ENCODE measurements around the gene CSAG1.
"Not testable (repeated sequence)": the region's sequence is repeated elsewhere in the genome, so short reads cannot be mapped to it uniquely, and the experiment has no call there.

The CSAG1 gene

DNA sequence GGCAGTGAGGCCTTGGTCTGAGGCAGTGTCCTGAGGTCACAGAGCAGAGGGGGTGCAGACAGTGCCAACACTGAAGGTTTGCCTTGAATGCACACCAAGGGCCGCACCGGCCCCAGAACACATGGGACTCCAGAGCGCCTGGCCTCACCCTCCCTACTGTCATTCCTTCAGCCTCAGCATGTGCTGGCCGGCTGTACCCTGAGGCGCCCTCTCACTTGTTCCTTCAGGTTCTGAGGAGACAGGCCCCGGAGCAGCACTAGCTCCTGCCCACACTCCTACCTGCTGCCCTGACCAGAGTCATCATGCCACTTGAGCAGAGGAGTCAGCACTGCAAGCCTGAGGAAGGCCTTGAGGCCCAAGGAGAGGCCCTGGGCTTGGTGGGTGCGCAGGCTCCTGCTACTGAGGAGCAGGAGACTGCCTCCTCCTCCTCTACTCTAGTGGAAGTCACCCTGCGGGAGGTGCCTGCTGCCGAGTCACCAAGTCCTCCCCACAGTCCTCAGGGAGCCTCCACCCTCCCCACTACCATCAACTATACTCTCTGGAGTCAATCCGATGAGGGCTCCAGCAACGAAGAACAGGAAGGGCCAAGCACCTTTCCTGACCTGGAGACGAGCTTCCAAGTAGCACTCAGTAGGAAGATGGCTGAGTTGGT is 2.5 kb upstream of the CSAG1 start:
- WGBS (ENCODE audit: insufficient coverage, insufficient read length): no CpG with 5 or more reads among the region's 12 CpGs
- no peaks in the 10 kb centered on the region for H3K9me3 ChIP-seq (ENCODE audit: control insufficient read depth, insufficient read depth, low read length)

GRCh38 chrX:152735101-152735500 is 1.6 kb upstream of the CSAG1 start:
- Histone ChIP-seq H3K4me3 (ENCODE audit: low read length) (no peak overlapping the region), H3K27me3 (ENCODE audit: control insufficient read depth, insufficient read depth, low read length) (no peaks in the 10 kb centered on the region)
- no CpG with 5 or more reads among the region's 2 CpGs for WGBS (ENCODE audit: insufficient coverage, insufficient read length)

More for the DNA sequence above, 2.5 kb upstream of the CSAG1 start:
- Histone ChIP-seq H3K27me3 (ENCODE audit: control insufficient read depth, insufficient read depth, low read length) (no peaks in the 10 kb centered on the region), H3K4me3 (ENCODE audit: low read length) (no peak overlapping the region), H3K27ac (ENCODE audit: low read length) (no peak overlapping the region), H3K36me3 (ENCODE audit: control insufficient read depth, insufficient read depth, low read length) (no peaks in the 10 kb centered on the region), H3K4me1 (ENCODE audit: control insufficient read depth, insufficient read depth, low read length) (no peaks in the 10 kb centered on the region)
- DNase-seq (ENCODE audit: low read depth, low spot score): no peak

GRCh38 chrX:152734143-152734858 is 780 bp upstream of the CSAG1 start:
- no CpG with 5 or more reads among the region's 22 CpGs for WGBS (ENCODE audit: insufficient coverage, insufficient read length)
- DNase-seq (ENCODE audit: low read depth, low spot score); H3K4me1 ChIP-seq (ENCODE audit: control insufficient read depth, insufficient read depth, low read length); H3K36me3 ChIP-seq (ENCODE audit: control insufficient read depth, insufficient read depth, low read length); H3K9me3 ChIP-seq (ENCODE audit: control insufficient read depth, insufficient read depth, low read length); H3K27ac ChIP-seq (ENCODE audit: low read length); H3K27me3 ChIP-seq (ENCODE audit: control insufficient read depth, insufficient read depth, low read length); H3K4me3 ChIP-seq (ENCODE audit: low read length): not testable (repeated sequence)

More at GRCh38 chrX:152735101-152735500, 1.6 kb upstream of the CSAG1 start:
- Histone ChIP-seq H3K9me3 (ENCODE audit: control insufficient read depth, insufficient read depth, low read length) (no peaks in the 10 kb centered on the region), H3K4me1 (ENCODE audit: control insufficient read depth, insufficient read depth, low read length) (no peaks in the 10 kb centered on the region), H3K36me3 (ENCODE audit: control insufficient read depth, insufficient read depth, low read length) (no peaks in the 10 kb centered on the region), H3K27ac (ENCODE audit: low read length) (no peak overlapping the region)
- no peak for DNase-seq (ENCODE audit: low read depth, low spot score)

- H3K4me3 ChIP-seq (ENCODE audit: low read length): no peak overlapping the region
- WGBS (ENCODE audit: insufficient coverage, insufficient read length): no CpG with 5 or more reads among the region's 7 CpGs
- H3K27ac ChIP-seq (ENCODE audit: low read length): no peak overlapping the region
- H3K36me3 ChIP-seq (ENCODE audit: control insufficient read depth, insufficient read depth, low read length): no peaks in the 10 kb centered on the region
- DNase-seq (ENCODE audit: low read depth, low spot score): no peak
- H3K9me3 ChIP-seq (ENCODE audit: control insufficient read depth, insufficient read depth, low read length): no peaks in the 10 kb centered on the region
- H3K4me1 ChIP-seq (ENCODE audit: control insufficient read depth, insufficient read depth, low read length): no peaks in the 10 kb centered on the region
- H3K27me3 ChIP-seq (ENCODE audit: control insufficient read depth, insufficient read depth, low read length): no peaks in the 10 kb centered on the region
Measured at GRCh38 chrX:152725409-152725808, 8.1 kb downstream of the CSAG1 start.

DNA sequence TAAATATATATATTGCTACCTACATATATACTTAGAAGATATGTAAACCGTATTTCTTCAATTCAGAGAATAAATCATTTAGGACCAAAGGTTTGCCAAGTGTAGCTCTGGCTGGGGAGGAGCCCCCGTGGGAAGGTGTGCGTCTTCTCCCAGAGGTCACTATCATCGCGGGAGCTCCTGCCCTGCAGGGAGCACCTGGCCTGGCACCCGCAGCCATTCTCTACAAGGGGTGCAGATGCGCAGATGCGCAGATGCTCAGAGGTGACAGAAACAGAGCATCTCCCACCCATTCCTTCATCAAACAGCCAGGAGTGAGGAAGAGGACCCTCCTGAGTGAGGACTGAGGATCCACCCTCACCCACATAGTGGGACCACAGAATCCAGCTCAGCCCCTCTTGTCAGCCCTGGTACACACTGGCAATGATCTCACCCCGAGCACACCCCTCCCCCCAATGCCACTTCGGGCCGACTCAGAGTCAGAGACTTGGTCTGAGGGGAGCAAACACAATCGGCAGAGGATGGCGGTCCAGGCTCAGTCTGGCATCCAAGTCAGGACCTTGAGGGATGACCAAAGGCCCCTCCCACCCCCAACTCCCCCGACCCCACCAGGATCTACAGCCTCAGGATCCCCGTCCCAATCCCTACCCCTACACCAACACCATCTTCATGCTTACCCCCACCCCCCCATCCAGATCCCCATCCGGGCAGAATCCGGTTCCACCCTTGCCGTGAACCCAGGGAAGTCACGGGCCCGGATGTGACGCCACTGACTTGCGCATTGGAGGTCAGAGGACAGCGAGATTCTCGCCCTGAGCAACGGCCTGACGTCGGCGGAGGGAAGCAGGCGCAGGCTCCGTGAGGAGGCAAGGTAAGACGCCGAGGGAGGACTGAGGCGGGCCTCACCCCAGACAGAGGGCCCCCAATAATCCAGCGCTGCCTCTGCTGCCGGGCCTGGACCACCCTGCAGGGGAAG is 19.4 kb downstream of the CSAG1 start, which contains the start of gene MAGEA2B:
TSS of gene MAGEA2B (plus strand) at position 814 of the 973 bp plus-strand sequence. CDS start 2,479 bp downstream, outside the sequence.
- not testable (repeated sequence) for H3K4me1 ChIP-seq (ENCODE audit: control insufficient read depth, insufficient read depth, low read length); H3K27me3 ChIP-seq (ENCODE audit: control insufficient read depth, insufficient read depth, low read length); H3K4me3 ChIP-seq (ENCODE audit: low read length); H3K9me3 ChIP-seq (ENCODE audit: control insufficient read depth, insufficient read depth, low read length); DNase-seq (ENCODE audit: low read depth, low spot score); H3K36me3 ChIP-seq (ENCODE audit: control insufficient read depth, insufficient read depth, low read length); H3K27ac ChIP-seq (ENCODE audit: low read length)
- WGBS (ENCODE audit: insufficient coverage, insufficient read length): no CpG with 5 or more reads among the region's 35 CpGs

DNA sequence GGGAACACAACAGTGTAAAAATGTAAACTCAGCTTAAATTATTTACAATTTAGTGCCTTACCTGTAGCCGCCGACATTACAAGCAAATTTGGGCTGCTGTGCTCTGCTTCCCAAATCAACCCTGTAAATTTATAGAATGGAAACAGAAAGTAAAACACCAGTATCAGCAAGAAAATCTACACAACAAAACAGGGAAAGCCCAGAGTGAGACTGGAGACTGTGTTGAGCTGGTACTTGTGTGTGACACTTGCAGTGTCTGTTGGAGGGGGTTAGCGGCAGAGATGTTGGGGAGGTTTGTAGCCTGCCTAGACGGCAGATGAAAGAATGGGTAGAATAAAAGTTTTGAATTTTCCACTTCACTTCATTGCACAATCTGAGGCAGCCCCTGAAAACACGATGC is 20.3 kb downstream of the CSAG1 start:
- not testable (repeated sequence) for DNase-seq (ENCODE audit: low read depth, low spot score); H3K9me3 ChIP-seq (ENCODE audit: control insufficient read depth, insufficient read depth, low read length); H3K27me3 ChIP-seq (ENCODE audit: control insufficient read depth, insufficient read depth, low read length); H3K4me3 ChIP-seq (ENCODE audit: low read length); H3K36me3 ChIP-seq (ENCODE audit: control insufficient read depth, insufficient read depth, low read length); H3K4me1 ChIP-seq (ENCODE audit: control insufficient read depth, insufficient read depth, low read length); H3K27ac ChIP-seq (ENCODE audit: low read length)
- WGBS (ENCODE audit: insufficient coverage, insufficient read length): no CpG with 5 or more reads among the region's 5 CpGs

- WGBS (ENCODE audit: insufficient coverage, insufficient read length): no CpG with 5 or more reads among the region's 2 CpGs
Measured at GRCh38 chrX:152709173-152709572, 24.3 kb downstream of the CSAG1 start, which contains the start of gene CSAG2. CSAG2 (minus strand) TSS chrX:152709273; CDS start chrX:152709112, 161 bp downstream.

GRCh38 chrX:152706500-152706899 is 27.0 kb downstream of the CSAG1 start:
- no CpG with 5 or more reads among the region's 7 CpGs for WGBS (ENCODE audit: insufficient coverage, insufficient read length)
- H3K27me3 ChIP-seq (ENCODE audit: control insufficient read depth, insufficient read depth, low read length); H3K4me1 ChIP-seq (ENCODE audit: control insufficient read depth, insufficient read depth, low read length); DNase-seq (ENCODE audit: low read depth, low spot score); H3K4me3 ChIP-seq (ENCODE audit: low read length); H3K36me3 ChIP-seq (ENCODE audit: control insufficient read depth, insufficient read depth, low read length); H3K9me3 ChIP-seq (ENCODE audit: control insufficient read depth, insufficient read depth, low read length); H3K27ac ChIP-seq (ENCODE audit: low read length): not testable (repeated sequence)

More at GRCh38 chrX:152709173-152709572, 24.3 kb downstream of the CSAG1 start, which contains the start of gene CSAG2:
- H3K9me3 ChIP-seq (ENCODE audit: control insufficient read depth, insufficient read depth, low read length); H3K27ac ChIP-seq (ENCODE audit: low read length); H3K4me3 ChIP-seq (ENCODE audit: low read length); H3K27me3 ChIP-seq (ENCODE audit: control insufficient read depth, insufficient read depth, low read length); H3K4me1 ChIP-seq (ENCODE audit: control insufficient read depth, insufficient read depth, low read length); DNase-seq (ENCODE audit: low read depth, low spot score); H3K36me3 ChIP-seq (ENCODE audit: control insufficient read depth, insufficient read depth, low read length): not testable (repeated sequence)

DNA sequence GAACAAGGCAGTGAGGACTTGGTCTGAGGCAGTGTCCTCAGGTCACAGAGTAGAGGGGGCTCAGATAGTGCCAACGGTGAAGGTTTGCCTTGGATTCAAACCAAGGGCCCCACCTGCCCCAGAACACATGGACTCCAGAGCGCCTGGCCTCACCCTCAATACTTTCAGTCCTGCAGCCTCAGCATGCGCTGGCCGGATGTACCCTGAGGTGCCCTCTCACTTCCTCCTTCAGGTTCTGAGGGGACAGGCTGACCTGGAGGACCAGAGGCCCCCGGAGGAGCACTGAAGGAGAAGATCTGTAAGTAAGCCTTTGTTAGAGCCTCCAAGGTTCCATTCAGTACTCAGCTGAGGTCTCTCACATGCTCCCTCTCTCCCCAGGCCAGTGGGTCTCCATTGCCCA is 33.1 kb downstream of the CSAG1 start:
- H3K4me1 ChIP-seq (ENCODE audit: control insufficient read depth, insufficient read depth, low read length); DNase-seq (ENCODE audit: low read depth, low spot score); H3K4me3 ChIP-seq (ENCODE audit: low read length); H3K36me3 ChIP-seq (ENCODE audit: control insufficient read depth, insufficient read depth, low read length); H3K9me3 ChIP-seq (ENCODE audit: control insufficient read depth, insufficient read depth, low read length); H3K27ac ChIP-seq (ENCODE audit: low read length); H3K27me3 ChIP-seq (ENCODE audit: control insufficient read depth, insufficient read depth, low read length): not testable (repeated sequence)
- no CpG with 5 or more reads among the region's 5 CpGs for WGBS (ENCODE audit: insufficient coverage, insufficient read length)

All from iPS DF 6.9 (cell line).